KMS-11 (cell line): ENCODE measurements around the gene RPS3.

ENCODE experiments used
- H2AFZ ChIP-seq: fragments of 200-600 bp; sonication (generic); 2 replicates; pipeline ENCODE4 v1.6.1; 2016; ENCODE audit warnings: antibody characterized with exemption, mixed run types, low read depth
- H3K27ac ChIP-seq: fragments of 200-600 bp; sonication (generic); 2 replicates; pipeline ENCODE4 v1.6.1; 2016; ENCODE audit warnings: mild to moderate bottlenecking, mixed run types
- H3K27me3 ChIP-seq: fragments of 200-600 bp; sonication (generic); 2 replicates; pipeline ENCODE4 v1.6.1; 2017; ENCODE audit warnings: mild to moderate bottlenecking, low read depth, mixed run types, moderate library complexity; ENCODE audit not compliant: insufficient read depth
- H3K36me3 ChIP-seq: fragments of 200-600 bp; sonication (generic); 2 replicates; pipeline ENCODE4 v1.6.1; 2017; ENCODE audit warnings: mild to moderate bottlenecking, mixed run types; ENCODE audit not compliant: insufficient read depth
- H3K4me1 ChIP-seq: fragments of 200-600 bp; sonication (generic); 2 replicates; pipeline ENCODE4 v1.6.1; 2016; ENCODE audit warnings: mild to moderate bottlenecking, low read depth, mixed run types; ENCODE audit not compliant: poor library complexity, severe bottlenecking
- H3K4me2 ChIP-seq: fragments of 200-600 bp; sonication (generic); 2 replicates; pipeline ENCODE4 v1.7.0; 2016; ENCODE audit warnings: mild to moderate bottlenecking, mixed run types
- H3K4me3 ChIP-seq: fragments of 200-600 bp; sonication (generic); IDR thresholded peaks from 2 replicates; pipeline ENCODE4 v1.6.1; 2017; ENCODE audit warnings: low read depth, low read length, mixed read lengths; ENCODE audit not compliant: insufficient read depth
- H3K79me2 ChIP-seq: fragments of 200-600 bp; sonication (generic); 2 replicates; pipeline ENCODE4 v1.6.1; 2016; ENCODE audit warnings: low read depth, mixed run types; ENCODE audit not compliant: insufficient read depth
- H3K9ac ChIP-seq: fragments of 200-600 bp; sonication (generic); 2 replicates; pipeline ENCODE4 v1.6.1; 2016; ENCODE audit warnings: mild to moderate bottlenecking, mixed run types
- H4K20me1 ChIP-seq: fragments of 200-600 bp; sonication (generic); 2 replicates; pipeline ENCODE4 v1.6.1; 2016; ENCODE audit warnings: mild to moderate bottlenecking, mixed run types; ENCODE audit not compliant: insufficient read depth
- CTCF ChIP-seq: fragments of 200-600 bp; sonication (generic); conservative IDR thresholded peaks from 2 replicates; pipeline ENCODE4 v1.6.1; 2017; ENCODE audit warnings: low read depth, mild to moderate bottlenecking, antibody characterized with exemption, low read length, moderate library complexity, mixed read lengths

Gene RPS3

GRCh38 chr11:75441804-75442132, 42.5 kb downstream of the RPS3 start:
- no peaks in the 10 kb centered on the region for H3K4me1 ChIP-seq
- no peak overlapping the region for H3K27ac ChIP-seq
- H3K9ac ChIP-seq: no peak overlapping the region
- H4K20me1 ChIP-seq: no peaks in the 10 kb centered on the region
- H3K4me2 ChIP-seq: no peak overlapping the region
- TF ChIP-seq CTCF: no peak
- H3K36me3 ChIP-seq: no peaks in the 10 kb centered on the region
- H3K79me2 ChIP-seq: no peaks in the 10 kb centered on the region
- H3K27me3 ChIP-seq: no peaks in the 10 kb centered on the region; the same call in 1 of the 2 replicates
- no peak overlapping the region for H3K4me3 ChIP-seq
- no peak overlapping the region for H2AFZ ChIP-seq

DNA sequence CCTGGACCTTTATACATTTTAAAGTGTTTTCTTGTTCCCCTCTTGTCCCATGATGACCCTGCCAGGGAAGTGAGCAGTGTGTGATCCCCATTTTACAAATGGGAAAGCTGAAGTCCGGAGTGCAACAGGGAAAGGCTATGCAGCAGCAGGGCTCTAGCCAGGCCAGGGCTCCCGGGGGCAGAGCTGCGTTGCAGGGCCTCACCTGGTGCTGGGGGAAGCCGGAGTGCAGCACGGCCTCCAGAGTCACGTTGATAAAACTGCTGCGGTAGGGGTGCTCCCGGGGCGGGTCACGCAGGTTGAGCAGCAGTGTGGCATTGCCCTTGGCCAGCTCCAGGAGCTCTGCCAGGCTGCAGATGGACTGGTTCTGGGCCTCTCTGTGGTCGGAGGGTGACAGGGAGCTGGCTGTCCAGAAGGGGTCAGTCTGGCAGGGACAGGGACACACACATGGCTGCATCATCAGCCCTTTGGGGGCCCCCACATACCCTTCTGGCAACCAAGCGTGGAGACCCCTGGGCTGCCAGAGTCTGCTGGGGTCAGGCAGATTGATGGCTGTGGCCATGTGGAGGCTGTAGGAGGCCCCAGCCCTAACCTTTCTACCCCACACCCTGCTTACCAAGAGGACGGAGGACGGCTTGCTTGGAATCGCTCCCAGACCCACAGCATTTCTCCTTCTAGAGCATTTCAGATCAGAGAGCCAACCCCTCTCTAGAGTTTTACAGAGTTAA, 43.0 kb downstream of the RPS3 start:
- Histone ChIP-seq H3K9ac (no peak overlapping the region), H3K4me3 (no peak overlapping the region), H3K4me1 (no peaks in the 10 kb centered on the region), H3K79me2 (no peaks in the 10 kb centered on the region), H3K27me3 (no peaks in the 10 kb centered on the region; the same call in 1 of the 2 replicates), H3K4me2 (no peak overlapping the region), H2AFZ (no peak overlapping the region), H3K27ac (no peak overlapping the region), H3K36me3 (no peaks in the 10 kb centered on the region), H4K20me1 (no peaks in the 10 kb centered on the region)
- TF ChIP-seq CTCF: no peak

DNA sequence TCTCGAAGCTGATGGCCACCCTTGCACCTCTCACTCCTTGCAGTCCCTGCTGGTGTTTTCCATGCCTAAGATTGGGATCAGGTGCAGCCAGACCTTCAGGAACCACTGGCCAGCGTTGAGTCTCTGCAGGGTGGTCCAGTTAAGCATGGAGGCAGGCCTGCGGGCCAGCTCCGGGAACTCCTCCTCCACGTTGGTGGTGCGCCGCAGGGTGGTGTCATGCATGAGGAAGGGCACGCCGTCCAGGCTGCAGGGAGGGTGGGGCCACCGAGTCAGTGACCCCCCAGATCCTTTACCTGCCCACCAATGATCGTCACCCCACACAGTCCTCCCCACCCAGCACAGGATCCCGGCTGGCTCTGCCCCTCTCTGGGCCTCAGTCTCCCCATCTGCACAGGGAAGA, 43.7 kb downstream of the RPS3 start:
- Histone ChIP-seq H3K27ac (no peak overlapping the region), H3K4me2 (no peak overlapping the region), H3K4me1 (no peaks in the 10 kb centered on the region), H3K9ac (no peak overlapping the region), H3K4me3 (no peak overlapping the region), H4K20me1 (no peaks in the 10 kb centered on the region), H2AFZ (no peak overlapping the region), H3K36me3 (no peaks in the 10 kb centered on the region), H3K27me3 (no peaks in the 10 kb centered on the region; the same call in 1 of the 2 replicates), H3K79me2 (no peaks in the 10 kb centered on the region)
- no peak for TF ChIP-seq CTCF

DNA sequence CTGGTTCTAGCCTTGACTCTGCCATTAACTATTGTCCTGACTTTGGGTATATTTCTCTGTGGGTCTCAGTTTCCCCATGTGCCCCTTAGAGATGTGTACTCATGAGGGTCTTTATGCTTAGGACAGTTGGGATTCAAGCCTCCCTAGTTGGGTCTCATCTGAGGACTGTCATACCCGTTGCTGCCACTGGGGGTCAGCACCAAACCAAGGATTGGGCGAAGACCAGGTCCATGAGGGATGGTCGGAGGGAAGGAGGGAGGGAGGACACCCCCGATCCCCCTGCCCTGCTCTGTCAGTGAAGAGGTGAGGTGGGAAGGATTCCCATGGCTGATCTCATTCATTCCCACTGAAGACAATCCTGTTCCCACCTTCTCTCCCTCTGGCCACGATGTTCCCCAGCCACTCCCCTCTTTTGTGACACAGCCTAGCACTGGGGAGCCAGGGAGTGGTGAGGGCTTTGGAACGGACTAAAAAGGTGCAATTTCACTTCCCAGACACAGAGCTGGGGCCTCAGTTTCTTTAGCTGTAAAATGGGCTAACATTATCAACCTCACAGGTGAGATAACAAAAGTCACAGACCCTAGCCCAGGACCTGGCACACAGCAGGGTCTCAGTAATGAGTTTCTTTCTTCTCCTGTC, 46.1 kb downstream of the RPS3 start:
- H3K9ac ChIP-seq: no peak overlapping the region
- H3K4me3 ChIP-seq: no peak overlapping the region
- no peaks in the 10 kb centered on the region; the same call in 1 of the 2 replicates for H3K27me3 ChIP-seq
- H2AFZ ChIP-seq: no peak overlapping the region
- peak; percentile 97 for TF ChIP-seq CTCF
- no peak overlapping the region for H3K4me2 ChIP-seq
- H3K36me3 ChIP-seq: no peaks in the 10 kb centered on the region
- H3K79me2 ChIP-seq: no peaks in the 10 kb centered on the region
- no peak overlapping the region for H3K27ac ChIP-seq
- no peaks in the 10 kb centered on the region for H3K4me1 ChIP-seq
- H4K20me1 ChIP-seq: no peaks in the 10 kb centered on the region
